Vagina (tissue), 2 donors: Measurements from ENCODE around the gene KMT2B.

ENCODE experiments used
- POLR2A ChIP-seq, 2 donors: fragments of 450-650 bp; IDR thresholded peaks; one replicate each; pipeline ENCODE4 v1.6.1; 2017; ENCODE audit warnings: antibody characterized with exemption in 2 of 2, mild to moderate bottlenecking in 2 of 2, moderate library complexity in 2 of 2
- POLR2AphosphoS5 ChIP-seq, 2 donors: sonication (generic); formaldehyde crosslinking; IDR thresholded peaks; one replicate each; pipeline ENCODE4 v1.9.0; 2017; ENCODE audit warnings: antibody characterized with exemption in 2 of 2, mild to moderate bottlenecking in 2 of 2, low read depth in 1 of 2; ENCODE audit not compliant: insufficient read depth in 1 of 2

GRCh38 chr19:35768082-35768421 is 50.2 kb downstream of the KMT2B start:
- TF ChIP-seq POLR2AphosphoS5 (IDR thresholded peaks at IDR 0.05; ENCODE audit: insufficient read depth in 1 of 2, low read depth in 1 of 2) (no peak), POLR2A (IDR thresholded peaks at IDR 0.05) (no peak)
